OCI-LY7 (cell line): ENCODE results near the gene RRP15. TPM values are rescaled to one million over a fixed set of nuclear protein-coding genes. Genes with fewer than 3 reads are reported as not detected.

Experiments used
- BruUV-seq: library from RNA; stranded (reverse); fragments of 400-500 nt; replicated peaks from 2 replicates; lab custom pipeline; 2021; lab: Mats Ljungman, UMichigan
- CTCF ChIA-PET: fragments of 300-600 bp; sonication (Branson Sonifier 250); formaldehyde crosslinking; loops from one replicate; lab custom pipeline; 2022; ENCODE audit warnings: antibody characterized with exemption; ENCODE audit not compliant: unreplicated experiment; lab: Charles Lee
- POLR2A ChIA-PET: fragments of 300-600 bp; sonication (Branson Sonifier 250); formaldehyde crosslinking; loops from one replicate; lab custom pipeline; 2022; ENCODE audit warnings: antibody characterized with exemption; lab: Charles Lee
- DNase-seq: peaks from one replicate; pipeline ENCODE4 v3.0.0-alpha.2; 2015; ENCODE audit warnings: low spot score
- H2AFZ ChIP-seq: fragments of 200-600 bp; sonication (generic), shearing (Covaris generic); 2 replicates; pipeline ENCODE4 v1.6.1; 2014; ENCODE audit warnings: mild to moderate bottlenecking, antibody characterized with exemption, low read length, moderate library complexity
- H3K27ac ChIP-seq: fragments of 200-600 bp; sonication (generic); 2 replicates; pipeline ENCODE4 v1.5.1; 2014; ENCODE audit warnings: mixed run types, low read depth, mild to moderate bottlenecking, moderate library complexity, low read length, inconsistent platforms; ENCODE audit not compliant: poor library complexity, severe bottlenecking
- H3K36me3 ChIP-seq: fragments of 200-600 bp; sonication (generic); 2 replicates; pipeline ENCODE4 v1.6.1; 2014; ENCODE audit warnings: mild to moderate bottlenecking, antibody characterized with exemption, low read length, moderate library complexity, mixed read lengths; ENCODE audit not compliant: insufficient read depth
- H3K4me1 ChIP-seq: fragments of 200-600 bp; sonication (generic); 2 replicates; pipeline ENCODE4 v1.5.1; 2014; ENCODE audit warnings: mild to moderate bottlenecking, low read length; ENCODE audit not compliant: insufficient read depth, poor library complexity, severe bottlenecking
- H3K4me2 ChIP-seq: fragments of 200-600 bp; sonication (generic); 2 replicates; pipeline ENCODE4 v1.6.1; 2014; ENCODE audit warnings: mild to moderate bottlenecking, low read length
- H3K4me3 ChIP-seq: fragments of 200-600 bp; sonication (generic); 2 replicates; pipeline ENCODE4 v1.5.1; 2014; ENCODE audit warnings: mild to moderate bottlenecking, low read depth, low read length; ENCODE audit not compliant: poor library complexity, severe bottlenecking
- H3K79me2 ChIP-seq: fragments of 200-600 bp; sonication (generic); 2 replicates; pipeline ENCODE4 v1.6.1; 2016; ENCODE audit warnings: low read depth, mild to moderate bottlenecking, low read length, moderate library complexity, mixed read lengths; ENCODE audit not compliant: insufficient read depth
- H3K9me2 ChIP-seq: fragments of 200-600 bp; sonication (generic); 2 replicates; pipeline ENCODE4 v1.6.1; 2016; ENCODE audit warnings: mild to moderate bottlenecking, low read length, mixed read lengths; ENCODE audit not compliant: insufficient read depth
- H3K9me3 ChIP-seq: fragments of 200-600 bp; sonication (generic); 2 replicates; pipeline ENCODE4 v1.6.1; 2014; ENCODE audit warnings: mild to moderate bottlenecking, mixed run types, low read length, mixed read lengths
- H4K20me1 ChIP-seq: fragments of 200-600 bp; sonication (generic); 2 replicates; pipeline ENCODE4 v1.6.1; 2014; ENCODE audit warnings: mild to moderate bottlenecking, antibody characterized with exemption, low read length, moderate library complexity, mixed read lengths; ENCODE audit not compliant: insufficient read depth
- EZH2phosphoT487 ChIP-seq: fragments of 200-600 bp; sonication (generic); IDR thresholded peaks from 2 replicates; pipeline ENCODE4 v1.6.1; 2018; ENCODE audit warnings: low read depth, borderline replicate concordance, mild to moderate bottlenecking, mixed run types, antibody characterized with exemption, low read length, moderate library complexity, mixed read lengths
- intact Hi-C: fragments of 100-400 bp; cut with micrococcal nuclease; formaldehyde crosslinking; loops from one replicate; pipeline ENCODE4 v1.10.0; 2022; ENCODE audit not compliant: unreplicated experiment
- total RNA-seq, 2 experiments: library from RNA; depleted of rRNA in 1 of 2; stranded (reverse); fragments of >200 nt in 1 of 2; shearing (Covaris generic) in 1 of 2; gene quantifications; 2 replicates each; pipeline ENCODE4 v1.2.3, GENCODE V29; 2014 to 2022
- TF ChIP-seq, protein P1 (sequence below): fragments of 200-600 bp; sonication (generic); conservative IDR thresholded peaks from 2 replicates; pipeline ENCODE4 v1.5.1; 2014; ENCODE audit warnings: mild to moderate bottlenecking, antibody characterized with exemption, low read length, moderate library complexity, mixed read lengths

RRP15 gene
- total RNA-seq, 2 experiments from 2014 or later: 7.2 to 21.9 TPM

DNA sequence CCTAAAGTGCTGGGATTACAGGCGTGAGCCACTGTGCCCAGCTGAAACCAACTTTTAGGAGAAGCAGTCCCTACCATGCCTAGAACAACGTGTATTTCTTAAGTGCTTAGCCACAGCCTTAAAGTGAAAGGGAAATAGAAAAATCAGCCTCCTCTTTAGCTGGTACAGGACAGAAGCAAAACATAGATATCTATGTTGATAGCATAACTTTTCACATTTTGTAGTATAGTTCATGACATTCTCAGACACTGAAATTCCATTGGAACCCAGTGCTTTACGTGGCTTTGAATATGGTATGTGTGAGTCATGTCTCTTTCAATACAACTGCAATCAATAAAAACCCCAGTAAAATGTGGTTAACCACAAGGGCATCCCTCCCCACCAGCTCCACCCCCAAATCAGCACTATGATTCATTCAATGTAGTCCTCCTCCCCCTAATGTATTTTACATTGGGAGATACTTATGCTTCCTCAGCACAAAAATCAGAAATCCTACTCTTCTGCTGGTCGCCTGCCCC, 92.1 kb downstream of the RRP15 start:
- H3K79me2 ChIP-seq: no peaks in the 10 kb centered on the region
- no peak overlapping the region for H2AFZ ChIP-seq
- intact Hi-C loops: no loop called here
- no peak overlapping the region for H3K4me2 ChIP-seq
- CTCF ChIA-PET: no interaction called here
- no peaks in the 10 kb centered on the region for H3K9me2 ChIP-seq
- H4K20me1 ChIP-seq: no peaks in the 10 kb centered on the region
- no peaks in the 10 kb centered on the region for H3K4me1 ChIP-seq
- no peaks in the 10 kb centered on the region for H3K36me3 ChIP-seq
- no peaks in the 10 kb centered on the region for H3K9me3 ChIP-seq
- POLR2A ChIA-PET: interaction anchor here (0.6 kb wide), 1 partner anchor 340 kb away, joined by 4 read pairs; no protein-coding TSS in a partner anchor
- no TSS peak for BruUV-seq
- no peak for TF ChIP-seq EZH2phosphoT487
- TF ChIP-seq, protein P1, sequence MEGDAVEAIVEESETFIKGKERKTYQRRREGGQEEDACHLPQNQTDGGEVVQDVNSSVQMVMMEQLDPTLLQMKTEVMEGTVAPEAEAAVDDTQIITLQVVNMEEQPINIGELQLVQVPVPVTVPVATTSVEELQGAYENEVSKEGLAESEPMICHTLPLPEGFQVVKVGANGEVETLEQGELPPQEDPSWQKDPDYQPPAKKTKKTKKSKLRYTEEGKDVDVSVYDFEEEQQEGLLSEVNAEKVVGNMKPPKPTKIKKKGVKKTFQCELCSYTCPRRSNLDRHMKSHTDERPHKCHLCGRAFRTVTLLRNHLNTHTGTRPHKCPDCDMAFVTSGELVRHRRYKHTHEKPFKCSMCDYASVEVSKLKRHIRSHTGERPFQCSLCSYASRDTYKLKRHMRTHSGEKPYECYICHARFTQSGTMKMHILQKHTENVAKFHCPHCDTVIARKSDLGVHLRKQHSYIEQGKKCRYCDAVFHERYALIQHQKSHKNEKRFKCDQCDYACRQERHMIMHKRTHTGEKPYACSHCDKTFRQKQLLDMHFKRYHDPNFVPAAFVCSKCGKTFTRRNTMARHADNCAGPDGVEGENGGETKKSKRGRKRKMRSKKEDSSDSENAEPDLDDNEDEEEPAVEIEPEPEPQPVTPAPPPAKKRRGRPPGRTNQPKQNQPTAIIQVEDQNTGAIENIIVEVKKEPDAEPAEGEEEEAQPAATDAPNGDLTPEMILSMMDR: no peak
- no peak for DNase-seq
- no peak overlapping the region for H3K4me3 ChIP-seq
- no peak overlapping the region for H3K27ac ChIP-seq

DNA sequence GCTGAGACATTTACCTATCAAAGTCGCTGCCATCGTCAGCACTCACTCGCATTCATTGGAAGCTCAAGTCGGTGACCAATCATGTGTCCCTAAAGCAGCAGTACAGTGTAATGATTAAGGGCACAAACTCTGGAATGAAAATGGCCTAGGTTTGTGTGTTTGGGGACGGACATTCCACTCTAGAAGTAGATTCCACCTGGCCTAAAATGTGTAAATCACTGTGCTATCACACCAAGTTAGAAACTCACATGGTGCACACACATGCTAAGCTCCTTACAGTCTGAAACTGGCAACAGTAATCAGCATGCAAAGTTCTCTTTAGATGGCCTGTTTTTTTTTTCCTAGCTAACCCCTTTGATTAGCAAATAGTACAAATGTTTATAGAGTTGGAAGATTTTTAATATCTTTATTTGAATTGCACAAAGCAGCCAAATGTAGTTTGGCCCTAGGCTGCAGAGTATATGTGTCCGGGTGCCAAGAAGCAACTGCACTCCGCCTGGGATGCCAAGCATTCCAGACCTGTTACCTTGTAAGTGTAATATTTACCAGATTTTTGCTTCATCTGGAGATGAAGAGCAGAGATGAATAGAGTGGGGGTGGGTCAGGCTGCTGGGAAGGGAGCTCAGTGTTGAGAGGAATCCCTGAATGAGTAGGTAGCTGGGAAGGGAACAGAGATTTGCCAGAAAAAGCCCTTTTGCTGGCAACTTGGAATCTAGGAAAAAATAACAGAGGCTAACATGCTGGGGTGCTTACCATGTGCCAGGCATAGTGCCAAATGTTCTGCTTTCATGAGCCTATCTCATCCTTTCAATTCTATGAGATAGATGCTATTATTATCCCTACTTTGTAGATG, 95.3 kb downstream of the RRP15 start:
- Histone ChIP-seq H2AFZ (no peak overlapping the region), H3K36me3 (no peaks in the 10 kb centered on the region), H3K79me2 (no peaks in the 10 kb centered on the region), H3K9me3 (no peaks in the 10 kb centered on the region), H3K4me1 (no peaks in the 10 kb centered on the region), H3K27ac (no peak overlapping the region), H3K9me2 (no peaks in the 10 kb centered on the region), H3K4me2 (no peak overlapping the region), H3K4me3 (no peak overlapping the region), H4K20me1 (no peaks in the 10 kb centered on the region)
- intact Hi-C loops: no loop called here
- DNase-seq: no peak
- TF ChIP-seq, protein P1: no peak
- no peak for TF ChIP-seq EZH2phosphoT487
- CTCF ChIA-PET: no interaction called here
- POLR2A ChIA-PET: interaction anchor here (0.5 to 0.6 kb wide), 2 partner anchors 110 to 327 kb away, joined by 3 to 5 read pairs; no protein-coding TSS in a partner anchor
- BruUV-seq: no TSS peak
